Liver (tissue), 9 donors: ENCODE results near the gene P4HA1. TPM values are rescaled to one million over a fixed set of nuclear protein-coding genes. Genes with fewer than 3 reads are reported as not detected.

Experiments used
- DNase-seq: peaks from one replicate; pipeline ENCODE4 v3.0.0-alpha.2; 2017; ENCODE audit warnings: low spot score
- H3K27ac ChIP-seq, 2 donors: one replicate each; pipeline ENCODE4 v1.7.0; 2013; ENCODE audit warnings: inconsistent platforms in 2 of 2, low read length in 2 of 2, control low read depth in 1 of 2, low read depth in 1 of 2, mild to moderate bottlenecking in 1 of 2
- H3K27me3 ChIP-seq, 4 donors: one replicate each; pipeline versions ENCODE4 v1.6.1 to v1.7.0; 2013; ENCODE audit warnings: low read length in 3 of 4, inconsistent platforms in 1 of 4, mild to moderate bottlenecking in 1 of 4, moderate library complexity in 1 of 4; ENCODE audit not compliant: control insufficient read depth in 4 of 4, insufficient read depth in 4 of 4
- H3K36me3 ChIP-seq, 4 donors: one replicate each; pipeline versions ENCODE4 v1.6.1 to v1.7.0; 2013; ENCODE audit warnings: low read length in 3 of 4, mild to moderate bottlenecking in 3 of 4, low read depth in 1 of 4, moderate library complexity in 1 of 4; ENCODE audit not compliant: control insufficient read depth in 4 of 4, insufficient read depth in 3 of 4
- H3K4me1 ChIP-seq, 4 donors: one replicate each; pipeline versions ENCODE4 v1.6.1 to v1.7.0; 2013; ENCODE audit warnings: low read length in 3 of 4, mild to moderate bottlenecking in 3 of 4, moderate library complexity in 1 of 4; ENCODE audit not compliant: control insufficient read depth in 4 of 4, insufficient read depth in 4 of 4
- H3K4me3 ChIP-seq, 3 donors: one replicate each; pipeline versions ENCODE4 v1.6.1 to v1.7.0; 2013; ENCODE audit warnings: low read length in 3 of 3, control low read depth in 1 of 3, low read depth in 1 of 3, mild to moderate bottlenecking in 1 of 3
- H3K9ac ChIP-seq, 2 donors: one replicate each; pipeline ENCODE4 v1.7.0; 2013; ENCODE audit warnings: low read length in 2 of 2, mild to moderate bottlenecking in 2 of 2, moderate library complexity in 2 of 2, control low read depth in 1 of 2, low read depth in 1 of 2
- H3K9me3 ChIP-seq, 4 donors: one replicate each; pipeline versions ENCODE4 v1.6.1 to v1.7.0; 2013; ENCODE audit warnings: low read length in 3 of 4; ENCODE audit not compliant: control insufficient read depth in 4 of 4
- ATF3 ChIP-seq: IDR thresholded peaks from 2 replicates; pipeline ENCODE4 v1.6.1; 2016; ENCODE audit warnings: antibody characterized with exemption
- CTCF ChIP-seq: fragments of 150-350 bp; IDR thresholded peaks from 2 replicates; pipeline ENCODE4 v1.5.1; 2017; ENCODE audit warnings: improper control_type of control experiment, low read depth, low read length; ENCODE audit not compliant: missing input control
- EGR1 ChIP-seq, 2 donors: IDR thresholded peaks; 2 replicates each; pipeline ENCODE4 v1.6.1; 2016 to 2018; ENCODE audit warnings: antibody characterized with exemption in 2 of 2, low read depth in 2 of 2
- FOXA1 ChIP-seq: IDR thresholded peaks from 2 replicates; pipeline ENCODE4 v1.6.1; 2016; ENCODE audit warnings: antibody characterized with exemption
- FOXA2 ChIP-seq: IDR thresholded peaks from 2 replicates; pipeline ENCODE4 v1.6.1; 2016; ENCODE audit warnings: antibody characterized with exemption
- GABPA ChIP-seq, 2 donors: IDR thresholded peaks in 1 of 2; conservative IDR thresholded peaks in 1 of 2; 2 replicates each; pipeline ENCODE4 v1.6.1; 2016; ENCODE audit warnings: antibody characterized with exemption in 2 of 2, mild to moderate bottlenecking in 1 of 2, moderate library complexity in 1 of 2
- HNF4G ChIP-seq: IDR thresholded peaks from 2 replicates; pipeline ENCODE4 v1.6.1; 2016; ENCODE audit warnings: antibody characterized with exemption
- JUND ChIP-seq, 2 donors: IDR thresholded peaks; 2 replicates each; pipeline ENCODE4 v1.6.1; 2016; ENCODE audit warnings: antibody characterized with exemption in 2 of 2
- NR2F2 ChIP-seq: IDR thresholded peaks from 2 replicates; pipeline ENCODE4 v1.6.1; 2016; ENCODE audit warnings: antibody characterized with exemption
- RAD21 ChIP-seq, 2 donors: IDR thresholded peaks; 2 replicates each; pipeline ENCODE4 v1.6.1; 2016; ENCODE audit warnings: antibody characterized with exemption in 2 of 2, mild to moderate bottlenecking in 2 of 2
- RXRA ChIP-seq, 2 donors: IDR thresholded peaks; 2 replicates each; pipeline ENCODE4 v1.6.1; 2017 to 2018; ENCODE audit warnings: antibody characterized with exemption in 2 of 2, mild to moderate bottlenecking in 1 of 2
- TAF1 ChIP-seq: conservative IDR thresholded peaks from 2 replicates; pipeline ENCODE4 v1.6.1; 2016; ENCODE audit warnings: antibody characterized with exemption, mild to moderate bottlenecking
- YY1 ChIP-seq: IDR thresholded peaks from 2 replicates; pipeline ENCODE4 v1.6.1; 2016; ENCODE audit warnings: antibody characterized with exemption, mild to moderate bottlenecking
- ZBTB33 ChIP-seq: IDR thresholded peaks from 2 replicates; pipeline ENCODE4 v1.6.1; 2016; ENCODE audit warnings: antibody characterized with exemption
- WGBS: extraction: QIAGEN DNeasy Blood & Tissue Kit; methylation state at CpG from one replicate; pipeline ENCODE4 v1.1.7; 2013; 5-methylcytosine and 5-hydroxymethylcytosine counted together
- polyA plus RNA-seq, 2 donors: library from polyadenylated mRNA; stranded (reverse) in 1 of 2; unstranded in 1 of 2; fragments of 200-250 nt in 1 of 2; fragments of >200 nt in 1 of 2; fragmentation: Nextera tagmentation in 1 of 2; extraction: Ambion mirVana in 1 of 2; gene quantifications; one replicate each; pipeline versions ENCODE4 v1.2.1 to v1.2.3, GENCODE V29; 2013 to 2015
- total RNA-seq, 2 donors: library from RNA; depleted of rRNA; stranded (reverse); fragments of >200 nt; gene quantifications; one replicate each; pipeline ENCODE4 v1.2.3, GENCODE V29; 2014
- TF ChIP-seq, protein P1 (sequence below): IDR thresholded peaks from 2 replicates; pipeline ENCODE4 v1.6.1; 2016; ENCODE audit warnings: antibody characterized with exemption
- TF ChIP-seq, protein P2 (sequence below): IDR thresholded peaks from 2 replicates; pipeline ENCODE4 v1.6.1; 2016; ENCODE audit warnings: antibody characterized with exemption, mild to moderate bottlenecking
- donor health status: healthy.
- donor health status: healthy.
- donor health status: healthy.
- donor health status: healthy.
- donor health status: healthy.

The P4HA1 gene
- total and polyA plus RNA-seq, 4 donors = 6.1 to 63.7 (median 23.7) TPM

DNA sequence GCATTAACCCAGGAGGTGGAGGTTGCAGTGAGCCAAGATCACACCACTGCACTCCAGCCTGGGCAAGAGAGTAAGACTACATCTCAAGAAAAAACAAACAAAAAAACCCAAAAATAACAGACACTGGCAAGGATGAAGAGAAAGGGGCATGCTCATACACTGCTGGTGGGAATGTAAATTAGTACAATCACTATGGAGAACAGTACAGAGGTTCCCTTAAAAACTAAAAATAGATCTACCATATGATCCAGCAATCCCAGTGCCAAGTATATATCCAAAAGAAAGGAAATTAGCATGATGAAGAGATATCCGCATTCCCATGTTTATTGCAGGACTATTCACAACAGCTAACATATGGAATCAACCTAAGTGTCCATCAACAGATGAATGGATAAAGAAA is 75.6 kb downstream of the P4HA1 start (continued):
- no peak for TF ChIP-seq ATF3

DNA sequence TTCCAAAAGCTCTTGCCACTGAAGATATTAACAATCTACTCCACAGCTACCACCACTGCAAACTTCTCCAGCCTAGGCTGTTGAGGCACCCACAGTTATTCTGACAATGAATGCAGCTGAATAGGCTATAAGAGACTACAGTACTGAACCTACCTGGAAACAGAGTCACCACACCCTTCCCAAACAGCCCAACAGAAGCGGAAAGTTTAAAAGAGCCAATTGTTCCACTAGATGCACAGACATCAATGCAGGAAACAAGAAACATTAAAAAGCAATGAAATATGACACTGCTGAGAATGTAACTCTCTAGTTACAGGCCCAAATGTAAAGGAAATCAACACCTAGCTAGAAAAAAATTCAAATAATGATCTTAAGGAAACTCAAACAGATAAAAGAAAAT is 77.6 kb downstream of the P4HA1 start:
- Histone ChIP-seq H3K36me3 (peaks cover 8 to 31% (median 16%) of the 10 kb centered on the region in 4 donors), H3K9ac (no peak overlapping the region), H3K4me3 (no peak overlapping the region), H3K27ac (no peak overlapping the region), H3K9me3 (no peaks in the 10 kb centered on the region), H3K4me1 (no peaks in the 10 kb centered on the region), H3K27me3 (no peaks in the 10 kb centered on the region)
- WGBS = 95% methylated on average over 1 of the region's 1 CpG
- no peak for DNase-seq
- TF ChIP-seq, protein P1, sequence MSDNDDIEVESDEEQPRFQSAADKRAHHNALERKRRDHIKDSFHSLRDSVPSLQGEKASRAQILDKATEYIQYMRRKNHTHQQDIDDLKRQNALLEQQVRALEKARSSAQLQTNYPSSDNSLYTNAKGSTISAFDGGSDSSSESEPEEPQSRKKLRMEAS = no peak
- TF ChIP-seq TAF1 (no peak), FOXA1 (no peak), CTCF (no peak), ATF3 (no peak), JUND (IDR thresholded peaks at IDR 0.05) (no peak), EGR1 (IDR thresholded peaks at IDR 0.05; ENCODE audit: low read depth in 2 of 2) (no peak), ZBTB33 (no peak), RXRA (IDR thresholded peaks at IDR 0.05) (no peak)
- TF ChIP-seq, protein P2, sequence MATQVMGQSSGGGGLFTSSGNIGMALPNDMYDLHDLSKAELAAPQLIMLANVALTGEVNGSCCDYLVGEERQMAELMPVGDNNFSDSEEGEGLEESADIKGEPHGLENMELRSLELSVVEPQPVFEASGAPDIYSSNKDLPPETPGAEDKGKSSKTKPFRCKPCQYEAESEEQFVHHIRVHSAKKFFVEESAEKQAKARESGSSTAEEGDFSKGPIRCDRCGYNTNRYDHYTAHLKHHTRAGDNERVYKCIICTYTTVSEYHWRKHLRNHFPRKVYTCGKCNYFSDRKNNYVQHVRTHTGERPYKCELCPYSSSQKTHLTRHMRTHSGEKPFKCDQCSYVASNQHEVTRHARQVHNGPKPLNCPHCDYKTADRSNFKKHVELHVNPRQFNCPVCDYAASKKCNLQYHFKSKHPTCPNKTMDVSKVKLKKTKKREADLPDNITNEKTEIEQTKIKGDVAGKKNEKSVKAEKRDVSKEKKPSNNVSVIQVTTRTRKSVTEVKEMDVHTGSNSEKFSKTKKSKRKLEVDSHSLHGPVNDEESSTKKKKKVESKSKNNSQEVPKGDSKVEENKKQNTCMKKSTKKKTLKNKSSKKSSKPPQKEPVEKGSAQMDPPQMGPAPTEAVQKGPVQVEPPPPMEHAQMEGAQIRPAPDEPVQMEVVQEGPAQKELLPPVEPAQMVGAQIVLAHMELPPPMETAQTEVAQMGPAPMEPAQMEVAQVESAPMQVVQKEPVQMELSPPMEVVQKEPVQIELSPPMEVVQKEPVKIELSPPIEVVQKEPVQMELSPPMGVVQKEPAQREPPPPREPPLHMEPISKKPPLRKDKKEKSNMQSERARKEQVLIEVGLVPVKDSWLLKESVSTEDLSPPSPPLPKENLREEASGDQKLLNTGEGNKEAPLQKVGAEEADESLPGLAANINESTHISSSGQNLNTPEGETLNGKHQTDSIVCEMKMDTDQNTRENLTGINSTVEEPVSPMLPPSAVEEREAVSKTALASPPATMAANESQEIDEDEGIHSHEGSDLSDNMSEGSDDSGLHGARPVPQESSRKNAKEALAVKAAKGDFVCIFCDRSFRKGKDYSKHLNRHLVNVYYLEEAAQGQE = no peak

DNA sequence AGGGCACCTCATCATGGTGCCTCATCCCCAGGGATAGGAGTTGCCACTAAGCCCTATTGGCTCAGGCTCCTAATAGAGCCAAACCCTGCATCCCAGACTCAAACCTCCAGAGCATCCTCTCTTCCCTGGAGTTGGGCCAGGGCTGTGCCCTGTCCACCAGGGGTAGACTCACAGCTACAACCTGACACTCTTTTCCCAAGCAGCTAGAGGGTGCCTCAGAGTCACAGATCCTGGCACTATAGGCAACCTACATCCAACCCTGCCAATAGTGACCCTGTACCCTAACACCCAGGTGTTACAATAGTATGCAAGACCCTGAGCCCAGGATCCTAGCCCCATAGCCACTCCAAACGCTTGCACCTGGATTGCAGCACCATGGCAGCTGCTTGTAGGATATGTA is 78.0 kb downstream of the P4HA1 start:
- no peak for DNase-seq
- H3K27me3 ChIP-seq = no peaks in the 10 kb centered on the region
- no peaks in the 10 kb centered on the region for H3K4me1 ChIP-seq
- TF ChIP-seq HNF4G (no peak), RAD21 (IDR thresholded peaks at IDR 0.05) (no peak), GABPA (IDR thresholded peaks at IDR 0.05 in 1 of 2, conservative IDR thresholded peaks at IDR 0.05 in 1 of 2) (no peak), YY1 (no peak), EGR1 (IDR thresholded peaks at IDR 0.05; ENCODE audit: low read depth in 2 of 2) (no peak), NR2F2 (no peak), FOXA2 (no peak)
- TF ChIP-seq, protein P1 = no peak
- TF ChIP-seq, protein P2 = no peak
- 97% methylated on average over 1 of the region's 1 CpG for WGBS
- H3K4me3 ChIP-seq = no peak overlapping the region
- H3K9me3 ChIP-seq = no peaks in the 10 kb centered on the region
- no peak overlapping the region for H3K27ac ChIP-seq
- peaks cover 8 to 34% (median 16%) of the 10 kb centered on the region in 4 donors for H3K36me3 ChIP-seq
- H3K9ac ChIP-seq = no peak overlapping the region
